Astrocyte (in vitro differentiated cells and primary cell): ENCODE measurements around the gene TMEM37.

Source experiments
- CTCF ChIP-seq: IDR thresholded peaks from 2 replicates; pipeline ENCODE4 v1.5.1; 2011; ENCODE audit warnings: low read depth, mild to moderate bottlenecking, inconsistent platforms, low read length, moderate library complexity; ENCODE audit not compliant: insufficient read depth
- EZH2 ChIP-seq: IDR thresholded peaks from 2 replicates; pipeline ENCODE4 v1.6.1; 2012; ENCODE audit warnings: mild to moderate bottlenecking, low read length, inconsistent platforms; ENCODE audit not compliant: insufficient read depth

- no peak for TF ChIP-seq CTCF
- TF ChIP-seq EZH2, result no peak
These were observed 16.8 kb upstream of the TMEM37 start for GRCh38 chr2:119414894-119415293.
